NCI-H128 (cell line): ENCODE measurements around the gene HOXC10.

Experiments used
- DNase-seq: peaks from one replicate; lab custom pipeline; 2025; ENCODE audit not compliant: unreplicated experiment; lab: John Stamatoyannopoulos, UW

Gene HOXC10

DNA sequence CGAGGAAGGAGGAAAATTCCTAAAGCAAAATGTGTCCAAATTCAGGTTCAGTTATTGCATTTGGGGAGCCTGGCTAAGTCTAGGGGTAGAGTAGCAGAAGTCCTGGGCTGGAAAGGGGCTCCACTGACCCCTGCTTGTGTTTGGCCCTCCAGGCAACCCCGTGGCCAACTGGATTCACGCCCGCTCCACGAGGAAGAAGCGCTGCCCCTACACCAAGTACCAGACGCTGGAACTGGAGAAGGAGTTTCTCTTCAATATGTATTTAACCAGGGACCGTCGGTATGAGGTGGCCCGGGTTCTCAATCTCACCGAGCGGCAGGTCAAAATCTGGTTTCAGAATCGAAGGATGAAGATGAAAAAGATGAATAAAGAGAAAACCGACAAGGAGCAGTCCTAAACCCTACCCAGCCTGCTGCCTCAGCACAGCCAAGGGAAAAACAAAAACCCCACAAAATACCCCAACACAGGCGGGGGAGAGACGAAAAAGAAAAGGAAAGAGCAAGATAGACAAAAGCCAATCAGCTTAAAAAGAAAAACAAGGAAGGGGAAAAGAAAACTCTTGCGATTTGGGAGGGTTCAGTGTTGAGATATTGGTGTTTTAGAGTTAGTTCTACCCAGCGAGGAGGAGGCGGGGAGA is 17.4 kb downstream of the HOXC10 start:
- no peak for DNase-seq

DNA sequence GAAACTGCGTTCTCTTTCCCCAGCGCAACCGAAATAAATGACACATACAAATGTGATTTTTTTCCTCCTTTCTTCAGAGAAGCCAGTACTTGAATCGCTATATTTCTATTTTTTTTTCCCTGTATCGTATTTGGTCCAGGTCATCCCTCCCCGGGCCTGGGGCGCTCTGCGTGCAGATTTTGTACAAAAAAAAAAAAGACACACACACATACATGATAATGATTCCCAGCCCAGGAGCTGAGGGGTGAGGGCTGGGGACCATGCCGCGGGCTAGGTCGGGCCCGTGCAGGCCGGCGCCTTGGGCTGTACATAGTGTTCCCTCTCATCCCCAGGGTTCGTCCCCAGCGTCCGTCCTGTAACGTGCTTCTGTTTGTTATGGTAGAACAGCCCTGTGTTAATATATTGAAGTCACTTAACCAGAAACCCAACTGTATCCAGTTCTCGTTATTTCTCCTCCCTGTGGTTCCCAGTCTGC is 18.0 kb downstream of the HOXC10 start:
- DNase-seq: no peak

DNA sequence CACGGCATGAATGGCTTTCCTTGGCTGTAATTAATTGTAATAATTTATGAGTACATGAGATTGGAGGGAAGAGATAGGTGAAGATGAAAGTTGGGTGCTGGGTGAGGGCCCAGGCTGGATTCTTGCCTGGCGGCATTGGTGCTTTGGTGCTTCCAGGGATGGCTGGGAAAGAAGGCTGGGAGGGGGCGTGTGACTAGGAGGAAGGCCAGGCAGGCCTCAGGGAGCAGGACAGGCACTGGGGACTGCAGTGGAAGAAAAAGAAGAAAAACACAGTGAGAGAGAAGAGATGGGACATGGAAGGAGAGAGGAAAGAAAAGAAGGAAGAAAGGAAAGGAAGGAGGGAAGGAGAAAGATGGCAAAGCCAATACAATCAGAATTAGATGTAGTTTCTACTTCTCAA is 18.7 kb downstream of the HOXC10 start:
- DNase-seq: no peak

DNA sequence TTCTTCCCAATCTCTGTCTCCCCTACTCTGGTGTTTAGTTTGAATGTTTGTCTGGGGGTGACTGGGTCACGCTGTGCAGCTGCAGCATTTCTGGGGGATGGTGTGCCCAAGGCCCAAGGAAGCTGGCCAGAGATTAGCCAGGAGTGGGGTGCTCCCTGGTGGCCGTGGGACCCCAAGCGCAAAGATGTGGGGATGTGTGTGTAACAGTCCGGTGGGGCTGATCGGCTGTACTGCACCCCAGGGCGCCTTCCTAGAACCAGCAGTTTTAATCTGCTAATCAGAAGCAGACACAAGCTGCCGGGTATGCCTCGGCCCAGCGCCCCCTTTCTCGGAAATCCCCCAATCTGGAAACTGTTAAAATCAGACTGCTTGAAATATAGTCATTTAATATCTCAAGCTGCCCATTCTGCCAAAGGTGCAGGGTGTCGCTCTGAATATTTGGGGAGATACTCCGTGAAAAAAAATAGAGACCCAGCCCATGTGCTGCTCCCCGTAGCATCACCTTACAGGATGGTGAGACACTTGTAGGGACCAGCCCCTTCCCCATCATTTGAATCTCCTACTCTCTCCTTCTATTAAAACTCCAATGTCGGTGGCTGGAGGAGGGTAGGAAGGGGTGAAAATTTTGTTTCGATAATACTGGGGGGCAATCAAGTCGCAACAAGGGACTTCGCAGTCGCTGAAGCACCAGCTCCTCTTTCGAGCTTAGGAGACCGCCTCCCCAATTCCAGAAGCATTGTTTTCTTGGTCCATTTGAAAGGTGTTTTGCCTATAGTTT is 19.3 kb downstream of the HOXC10 start:
- no peak for DNase-seq

DNA sequence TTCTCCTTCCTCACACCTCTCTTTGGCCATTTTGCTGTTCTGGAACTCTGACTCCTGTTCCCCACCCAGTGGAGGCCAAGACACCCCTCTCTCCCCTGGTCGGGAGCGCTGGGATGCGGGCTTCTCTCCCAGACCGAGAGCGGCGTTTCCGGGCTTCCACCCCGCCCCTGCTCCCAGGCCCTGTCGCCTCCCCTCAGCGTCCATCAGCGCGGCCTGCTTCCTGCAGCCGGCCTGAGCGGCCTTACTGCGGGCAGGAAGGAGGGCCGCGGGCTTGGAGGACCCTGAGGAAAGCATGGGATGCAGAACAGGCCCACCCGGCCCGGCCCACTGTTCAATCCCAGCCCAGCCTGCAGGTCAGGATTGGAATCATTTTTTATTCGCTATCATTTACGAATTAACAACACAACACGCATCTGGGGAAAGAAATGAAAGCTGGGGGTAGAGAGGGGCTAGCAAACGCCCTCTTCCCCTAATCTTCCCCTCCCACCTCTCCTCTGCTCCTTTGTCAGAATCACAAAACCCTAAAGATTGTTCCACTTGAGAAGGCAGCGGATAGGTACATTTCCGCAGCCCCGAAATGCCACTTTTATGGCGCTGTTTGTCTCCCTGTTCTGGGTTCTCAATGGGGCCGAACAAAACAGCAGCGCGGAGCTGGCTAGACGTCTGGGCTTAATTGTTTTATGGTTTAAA is 20.0 kb downstream of the HOXC10 start:
- DNase-seq: no peak

DNA sequence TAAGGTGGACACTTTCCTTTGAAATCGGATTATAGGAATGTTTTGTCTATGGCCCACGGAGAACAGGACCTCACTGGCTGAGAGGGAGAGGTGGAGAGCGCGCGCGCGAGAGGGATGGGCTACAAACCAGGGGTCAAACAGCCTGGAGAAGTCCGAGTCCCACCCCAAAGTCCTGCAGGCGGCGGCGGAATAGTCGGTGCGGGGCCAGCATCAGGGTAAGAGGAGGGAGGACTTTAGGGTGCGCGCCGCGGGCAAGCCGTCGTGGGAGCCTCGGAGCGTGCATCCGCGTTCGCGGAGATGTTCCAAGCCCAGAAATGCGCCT is 20.5 kb downstream of the HOXC10 start:
- no peak for DNase-seq

DNA sequence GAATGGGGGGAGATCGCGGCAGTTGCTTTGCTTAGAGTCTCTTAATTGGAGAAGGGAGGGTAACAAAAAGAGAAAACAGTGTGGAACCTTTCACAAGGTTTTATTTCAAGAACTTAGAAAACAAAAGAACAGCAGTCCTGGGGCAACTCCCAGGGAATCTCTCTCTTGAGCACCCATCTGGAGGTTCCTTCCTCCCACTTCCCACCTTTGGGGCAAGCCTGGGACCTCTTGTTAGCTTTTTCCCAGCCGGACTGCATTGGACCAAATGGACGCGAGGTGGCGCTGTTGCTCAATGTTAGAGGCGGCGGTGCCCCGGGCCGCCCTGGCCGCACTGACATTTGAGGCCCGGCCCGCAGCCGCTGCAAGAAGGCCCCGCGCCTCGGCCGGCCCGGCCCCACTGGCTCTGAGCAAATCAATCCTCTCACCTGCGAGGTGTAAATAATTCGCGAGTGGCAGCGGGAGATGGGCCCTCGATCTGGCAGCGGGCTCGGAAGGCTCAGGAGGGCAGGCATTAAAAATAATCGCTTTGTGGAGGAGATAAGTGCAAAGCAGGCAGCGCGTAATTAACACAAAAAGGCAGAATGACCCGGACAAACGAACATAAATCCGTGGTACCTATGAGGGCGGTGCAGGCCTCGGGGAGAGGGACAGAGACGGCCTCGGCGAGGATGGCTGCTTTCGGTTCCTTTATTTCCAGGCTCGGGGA is 21.1 kb downstream of the HOXC10 start:
- peak; percentile 74 for DNase-seq

DNA sequence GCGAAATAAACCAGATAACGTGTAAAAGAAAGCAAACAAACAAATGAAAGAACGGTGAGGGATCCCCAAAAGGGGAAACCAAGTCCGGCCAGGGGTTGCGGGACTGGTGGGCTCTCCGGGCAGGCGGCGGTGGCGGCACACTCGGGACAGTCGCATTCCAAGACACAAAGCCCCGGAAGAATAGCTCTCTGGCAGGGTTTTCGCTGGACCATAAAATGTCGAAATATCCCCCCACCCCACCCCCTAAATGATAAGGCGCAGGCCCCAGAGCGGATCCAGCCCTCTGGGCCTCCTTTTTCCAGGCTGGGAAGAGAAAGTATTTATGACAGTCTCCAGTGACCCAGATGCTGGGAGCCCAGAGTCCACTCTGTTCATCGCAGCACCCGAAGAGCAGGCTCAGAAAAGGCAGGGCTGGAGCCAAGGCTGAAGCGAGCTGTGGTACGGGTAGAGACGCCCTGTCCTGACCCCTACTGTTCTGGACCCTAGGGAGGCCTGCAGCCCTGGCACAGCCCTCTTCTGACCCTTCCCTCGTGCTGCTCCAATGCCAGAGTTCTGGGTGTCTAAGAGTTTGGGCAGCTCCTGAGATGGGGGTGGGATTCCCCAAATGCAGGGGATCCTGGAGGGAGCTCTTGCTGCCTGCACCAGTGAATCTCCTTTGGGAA is 21.7 kb downstream of the HOXC10 start:
- no peak for DNase-seq

DNA sequence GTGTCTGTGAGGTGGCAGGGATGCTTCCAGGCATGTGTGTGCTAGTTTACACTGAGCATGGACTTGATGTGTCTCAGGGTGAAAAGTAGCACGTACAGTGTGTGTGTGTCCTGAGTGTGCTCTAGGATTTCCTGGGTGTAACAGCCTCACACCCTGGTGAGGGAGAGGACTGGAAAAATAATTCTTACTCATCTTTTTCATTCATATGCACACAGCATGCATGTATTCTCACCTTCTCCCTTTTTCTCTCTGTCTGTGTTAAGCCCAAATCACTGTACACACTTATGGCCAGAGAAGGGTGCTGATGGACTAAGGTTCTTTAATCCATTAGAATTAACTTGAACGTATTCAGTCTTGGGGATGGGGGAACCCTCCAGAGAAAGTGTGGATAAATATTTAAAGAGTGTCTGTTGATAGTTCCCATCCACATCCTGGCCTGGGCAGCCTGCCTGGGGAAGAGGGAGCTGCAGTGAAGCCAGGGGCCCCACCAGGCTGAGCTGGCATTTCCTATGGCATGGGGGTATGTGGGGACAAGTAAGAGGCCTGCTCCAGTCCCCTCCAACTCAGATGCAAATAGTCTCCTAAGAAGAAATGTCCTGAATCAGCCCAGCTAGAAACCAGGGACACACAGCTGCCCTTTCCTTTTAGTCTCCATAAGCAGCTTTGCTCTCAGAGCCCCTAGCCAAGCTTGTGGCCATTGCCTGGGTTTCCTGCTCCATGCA is 22.8 kb downstream of the HOXC10 start:
- no peak for DNase-seq

DNA sequence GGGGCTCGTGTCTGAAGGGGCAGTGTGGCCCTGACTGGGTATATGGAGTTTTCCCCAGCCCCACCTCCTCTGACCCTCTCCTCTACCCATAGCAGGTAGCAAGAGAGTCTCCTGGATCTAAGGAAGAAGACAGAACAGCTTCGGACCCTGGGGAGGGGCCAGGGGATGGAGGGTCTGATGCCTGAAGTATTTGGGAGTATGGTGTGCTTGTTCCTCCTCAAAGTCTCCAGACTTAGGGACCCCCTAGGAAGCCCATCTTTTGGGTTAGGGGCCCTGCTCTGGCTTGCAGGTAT is 23.3 kb downstream of the HOXC10 start:
- no peak for DNase-seq

DNA sequence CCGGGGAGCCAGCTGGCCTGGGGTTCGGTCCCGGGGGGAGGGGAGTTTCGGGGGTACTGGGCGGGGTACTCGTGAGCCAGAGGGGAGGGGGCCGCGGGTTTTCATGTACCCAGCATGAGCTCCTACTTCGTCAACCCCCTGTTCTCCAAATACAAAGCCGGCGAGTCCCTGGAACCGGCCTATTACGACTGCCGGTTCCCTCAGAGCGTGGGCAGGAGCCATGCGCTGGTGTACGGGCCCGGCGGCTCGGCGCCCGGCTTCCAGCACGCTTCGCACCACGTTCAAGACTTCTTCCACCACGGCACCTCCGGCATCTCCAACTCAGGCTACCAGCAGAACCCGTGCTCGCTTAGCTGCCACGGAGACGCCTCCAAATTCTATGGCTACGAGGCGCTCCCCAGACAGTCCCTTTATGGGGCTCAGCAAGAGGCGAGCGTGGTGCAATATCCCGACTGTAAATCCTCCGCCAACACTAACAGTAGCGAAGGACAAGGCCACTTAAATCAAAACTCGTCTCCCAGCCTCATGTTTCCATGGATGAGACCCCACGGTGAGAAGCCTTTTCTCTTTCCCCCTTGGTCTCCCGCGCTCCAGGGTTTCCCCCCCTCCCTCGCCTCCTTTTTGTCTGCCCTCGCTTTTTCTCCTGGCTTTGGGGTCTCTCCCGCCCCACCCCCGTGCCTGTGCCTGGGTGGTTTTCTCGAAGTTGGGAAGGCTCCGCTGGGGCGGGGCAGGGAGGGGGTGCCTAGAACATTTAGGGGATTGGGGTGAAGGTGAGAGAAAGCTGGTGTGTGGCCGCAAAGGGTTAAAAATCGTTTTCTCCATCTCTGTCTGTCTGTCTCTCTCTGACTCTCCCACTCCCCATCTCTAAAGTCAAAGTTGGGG is 24.5 kb downstream of the HOXC10 start:
- DNase-seq: no peak

DNA sequence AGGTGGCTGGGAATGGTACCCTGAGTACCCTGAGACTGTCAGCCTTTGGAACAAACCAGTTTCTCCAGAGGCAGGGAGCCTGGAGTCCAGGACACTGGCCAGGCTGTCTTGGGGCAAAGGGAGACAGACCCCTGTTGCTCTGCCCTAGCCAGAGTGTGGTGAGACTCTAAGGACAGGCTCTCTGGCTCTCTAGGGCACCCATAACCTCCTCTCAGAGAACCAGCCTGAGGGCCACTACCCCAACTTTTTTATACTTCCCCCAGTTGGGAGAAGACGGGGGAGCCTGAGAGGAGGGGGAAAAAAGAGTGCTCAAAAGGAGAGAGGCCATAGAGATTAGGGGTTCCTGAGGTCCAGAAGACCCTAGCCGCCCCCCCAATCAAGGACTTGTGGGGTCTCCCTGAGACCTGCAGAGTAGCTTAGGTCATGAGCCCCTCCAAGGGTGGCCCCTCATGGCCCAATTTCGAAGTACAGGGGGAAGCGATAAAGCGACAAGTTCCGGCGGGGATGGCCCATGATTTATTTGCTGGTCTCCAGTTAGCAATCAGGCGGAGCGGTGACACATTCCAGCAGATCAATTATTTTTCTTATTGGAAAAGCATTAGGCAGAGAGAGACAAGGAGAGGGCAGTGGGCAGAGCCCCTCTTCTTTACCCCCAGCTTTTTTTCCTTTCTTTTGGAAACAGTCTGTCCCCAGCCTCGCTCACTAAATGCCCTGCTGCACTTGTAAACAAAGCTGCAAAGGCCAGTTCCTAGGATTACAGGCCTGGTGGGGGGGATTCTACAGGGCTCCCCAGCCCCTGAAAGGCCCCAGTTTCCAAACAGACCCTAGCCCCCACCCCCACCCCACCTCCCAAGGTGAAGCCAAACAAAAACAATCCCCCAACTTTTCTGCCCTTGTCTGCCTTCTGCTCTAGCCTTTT is 25.4 kb downstream of the HOXC10 start:
- no peak for DNase-seq

DNA sequence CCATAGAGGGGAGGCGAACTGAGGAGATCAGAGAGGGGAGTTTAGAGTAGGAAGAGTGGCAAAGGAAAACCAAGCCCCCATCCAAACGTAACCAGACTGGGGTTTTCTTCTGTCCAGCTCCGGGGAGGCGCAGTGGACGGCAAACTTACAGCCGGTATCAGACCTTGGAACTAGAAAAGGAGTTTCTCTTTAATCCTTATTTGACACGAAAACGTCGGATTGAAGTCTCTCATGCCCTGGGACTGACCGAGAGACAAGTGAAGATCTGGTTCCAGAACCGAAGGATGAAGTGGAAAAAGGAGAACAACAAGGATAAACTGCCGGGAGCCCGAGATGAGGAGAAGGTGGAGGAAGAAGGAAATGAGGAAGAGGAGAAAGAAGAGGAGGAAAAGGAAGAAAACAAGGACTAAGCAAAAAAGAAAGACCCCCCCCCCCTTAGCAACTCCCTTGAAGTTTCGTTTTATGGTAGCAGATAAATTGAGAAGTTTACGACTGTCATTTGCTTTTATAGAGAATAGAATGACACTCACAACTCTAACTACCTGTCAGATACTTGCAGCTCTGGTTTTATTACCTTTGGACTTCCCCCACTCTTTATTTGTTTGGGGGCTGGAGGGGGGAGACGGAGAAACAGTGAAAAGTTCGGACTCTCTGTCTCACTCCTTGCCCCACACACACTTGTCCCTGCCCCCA is 26.2 kb downstream of the HOXC10 start:
- DNase-seq: no peak

DNA sequence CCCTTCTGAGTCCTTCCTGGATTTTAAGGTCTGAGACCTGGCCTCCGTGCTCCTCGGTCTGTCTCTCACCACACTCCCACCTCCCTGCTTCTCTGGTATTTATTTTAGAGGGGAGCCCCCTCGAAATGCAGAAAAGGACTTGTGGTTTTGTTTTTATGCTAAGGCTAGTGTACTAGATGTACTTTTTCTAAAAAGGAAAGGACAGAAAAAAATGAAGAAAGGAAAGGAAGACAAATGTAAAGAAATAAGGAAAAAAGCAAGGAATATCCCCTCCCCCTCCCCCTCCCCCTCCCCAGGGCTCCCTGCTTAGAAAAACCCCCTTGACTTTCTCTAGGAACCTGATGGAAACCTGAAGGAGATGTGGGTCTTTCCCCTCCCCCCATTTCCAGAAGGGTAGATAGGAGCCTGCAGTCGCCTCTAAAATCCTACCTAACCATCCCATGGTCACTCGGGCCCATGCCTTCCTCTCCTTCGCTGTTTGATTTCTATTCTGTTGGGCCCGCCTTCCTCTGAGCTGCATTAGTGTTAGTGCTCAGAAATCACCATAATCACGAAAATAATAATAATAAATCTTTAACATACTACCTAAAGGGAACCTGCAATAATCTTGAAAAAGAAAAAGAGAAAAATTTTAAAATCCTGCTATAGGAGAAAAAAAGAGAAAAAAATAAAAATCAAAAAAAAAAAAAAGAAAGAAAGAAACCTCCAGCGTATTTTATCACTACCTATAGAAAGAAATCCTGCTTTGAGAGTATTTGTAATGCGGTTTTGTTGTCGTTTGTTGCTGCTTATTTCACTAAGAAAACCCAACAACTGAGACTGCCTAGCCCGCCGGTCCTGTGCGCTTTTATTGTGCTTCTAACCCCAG is 27.0 kb downstream of the HOXC10 start:
- DNase-seq: no peak

DNA sequence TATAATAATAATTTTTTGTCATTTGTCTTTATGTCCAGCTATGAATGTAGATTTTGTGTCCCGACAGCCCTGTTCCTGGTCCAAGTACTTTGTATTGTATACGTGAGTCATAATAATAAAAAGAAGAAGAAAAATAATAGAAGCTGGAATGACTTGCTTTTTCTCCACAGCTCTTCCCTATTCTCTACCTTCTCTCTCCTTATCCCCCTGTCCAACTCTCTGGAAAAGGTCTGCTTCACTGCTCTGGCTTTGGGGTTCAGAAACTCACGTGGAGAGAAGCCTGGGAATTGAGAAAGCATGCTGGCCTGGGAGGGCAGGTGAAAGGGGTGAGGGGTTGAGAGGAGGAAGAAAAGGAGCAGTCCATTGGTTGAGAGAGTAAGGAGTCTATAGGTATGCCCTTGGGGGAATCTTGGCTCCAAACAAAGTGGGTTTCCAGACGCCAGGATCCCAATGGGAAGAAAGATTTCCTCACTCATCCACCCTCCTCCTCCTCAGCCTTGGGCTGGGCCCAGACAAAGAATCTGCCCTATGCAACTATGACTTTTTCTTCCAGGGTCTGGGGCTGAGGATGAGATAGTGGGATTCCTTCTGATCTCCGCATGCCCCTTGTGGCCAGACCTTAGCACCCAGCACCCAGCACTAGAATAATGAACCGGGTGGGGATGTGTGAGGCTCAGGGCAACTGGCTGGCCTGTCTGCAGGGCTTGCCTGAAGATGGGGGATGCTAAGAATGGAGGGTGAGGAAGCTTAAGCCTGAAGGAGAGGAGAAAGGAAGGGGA is 27.9 kb downstream of the HOXC10 start:
- DNase-seq: no peak

DNA sequence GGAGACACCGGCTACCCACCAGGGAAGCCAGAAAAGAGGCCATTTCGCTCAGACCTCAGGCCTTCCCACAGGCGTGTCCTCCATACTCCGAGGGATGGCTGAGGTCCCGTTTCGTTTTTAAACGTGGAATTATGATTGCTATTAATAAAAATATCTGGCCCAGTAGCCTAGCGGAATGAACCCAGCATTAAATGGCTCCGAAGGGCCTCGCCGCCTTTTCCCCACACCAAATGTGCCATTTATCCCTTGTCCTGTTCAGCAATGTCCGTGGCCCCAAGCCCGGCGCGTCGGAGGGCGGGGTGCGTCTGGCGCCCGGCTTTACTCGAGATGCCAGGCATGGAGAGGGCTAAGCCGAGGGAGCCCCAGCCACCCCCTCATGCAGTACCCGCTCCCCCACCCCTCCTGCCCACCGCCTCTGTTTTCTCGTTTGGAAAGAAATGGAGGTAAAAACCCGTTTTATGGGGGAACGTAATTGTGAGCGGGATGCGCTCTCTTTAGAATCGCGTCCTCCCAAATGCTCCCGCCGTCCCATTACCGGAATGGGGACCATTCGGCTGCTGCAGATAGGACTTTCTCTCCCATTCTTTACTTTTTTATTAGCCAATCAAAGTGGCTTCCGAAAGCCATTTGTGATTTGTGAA is 29.6 kb downstream of the HOXC10 start:
- no peak for DNase-seq
